GM21737 (cell line): Measurements from ENCODE around the gene IFNB1.

ENCODE experiments used
- ATAC-seq: cut with Tn5 transposase; IDR thresholded peaks from one replicate; pipeline ENCODE4 v1.9.1; 2021; ENCODE audit warnings: mild to moderate bottlenecking, moderate library complexity; ENCODE audit not compliant: unreplicated experiment

IFNB1 gene

GRCh38 chr9:21077781-21078180 lies at the start of gene IFNB1:
Gene IFNB1 (minus strand): TSS chr9:21077942. CDS start chr9:21077869, 73 bp downstream.
- ATAC-seq = no peak

- peak; percentile 91 for ATAC-seq
Measured at GRCh38 chr9:21121595-21122251, 44.0 kb upstream of the IFNB1 start.

- ATAC-seq = no peak
Measured at GRCh38 chr9:21121079-21121478, 43.3 kb upstream of the IFNB1 start.

GRCh38 chr9:21119093-21119770 lies 41.5 kb upstream of the IFNB1 start:
- no peak for ATAC-seq

GRCh38 chr9:21114311-21114710 lies 36.6 kb upstream of the IFNB1 start:
- no peak for ATAC-seq

- peak; percentile 89 for ATAC-seq
Measured at GRCh38 chr9:21110708-21111576, 33.2 kb upstream of the IFNB1 start.

- ATAC-seq = no peak
Measured at GRCh38 chr9:21104787-21105186, 27.0 kb upstream of the IFNB1 start.

- ATAC-seq = no peak
Measured at GRCh38 chr9:21102305-21102704, 24.6 kb upstream of the IFNB1 start.

GRCh38 chr9:21097817-21098216 lies 20.1 kb upstream of the IFNB1 start:
- ATAC-seq = no peak

GRCh38 chr9:21096901-21097255 lies 19.1 kb upstream of the IFNB1 start:
- no peak for ATAC-seq

- peak; percentile 81 for ATAC-seq
Measured at GRCh38 chr9:21096172-21096900, 18.6 kb upstream of the IFNB1 start.

GRCh38 chr9:21095561-21095960 lies 17.8 kb upstream of the IFNB1 start:
- no peak for ATAC-seq

GRCh38 chr9:21086538-21086937 lies 8.8 kb upstream of the IFNB1 start:
- ATAC-seq = no peak

- ATAC-seq = no peak
Measured at GRCh38 chr9:21085005-21085404, 7.3 kb upstream of the IFNB1 start.

- no peak for ATAC-seq
Measured at GRCh38 chr9:21084242-21084850, 6.6 kb upstream of the IFNB1 start.

- no peak for ATAC-seq
Measured at GRCh38 chr9:21082671-21083070, 4.9 kb upstream of the IFNB1 start.

GRCh38 chr9:21081999-21082398 lies 4.3 kb upstream of the IFNB1 start:
- no peak for ATAC-seq

- ATAC-seq = no peak
Measured at GRCh38 chr9:21081451-21081850, 3.7 kb upstream of the IFNB1 start.

- no peak for ATAC-seq
Measured at GRCh38 chr9:21080793-21081192, 3.1 kb upstream of the IFNB1 start.

- ATAC-seq = no peak
Measured at GRCh38 chr9:21078702-21079101, 960 bp upstream of the IFNB1 start.

- ATAC-seq = no peak
Measured at GRCh38 chr9:21075484-21075883, 2.3 kb downstream of the IFNB1 start.
